ENCODE results near the gene MRPL52.

MRPL52 gene

DNA sequence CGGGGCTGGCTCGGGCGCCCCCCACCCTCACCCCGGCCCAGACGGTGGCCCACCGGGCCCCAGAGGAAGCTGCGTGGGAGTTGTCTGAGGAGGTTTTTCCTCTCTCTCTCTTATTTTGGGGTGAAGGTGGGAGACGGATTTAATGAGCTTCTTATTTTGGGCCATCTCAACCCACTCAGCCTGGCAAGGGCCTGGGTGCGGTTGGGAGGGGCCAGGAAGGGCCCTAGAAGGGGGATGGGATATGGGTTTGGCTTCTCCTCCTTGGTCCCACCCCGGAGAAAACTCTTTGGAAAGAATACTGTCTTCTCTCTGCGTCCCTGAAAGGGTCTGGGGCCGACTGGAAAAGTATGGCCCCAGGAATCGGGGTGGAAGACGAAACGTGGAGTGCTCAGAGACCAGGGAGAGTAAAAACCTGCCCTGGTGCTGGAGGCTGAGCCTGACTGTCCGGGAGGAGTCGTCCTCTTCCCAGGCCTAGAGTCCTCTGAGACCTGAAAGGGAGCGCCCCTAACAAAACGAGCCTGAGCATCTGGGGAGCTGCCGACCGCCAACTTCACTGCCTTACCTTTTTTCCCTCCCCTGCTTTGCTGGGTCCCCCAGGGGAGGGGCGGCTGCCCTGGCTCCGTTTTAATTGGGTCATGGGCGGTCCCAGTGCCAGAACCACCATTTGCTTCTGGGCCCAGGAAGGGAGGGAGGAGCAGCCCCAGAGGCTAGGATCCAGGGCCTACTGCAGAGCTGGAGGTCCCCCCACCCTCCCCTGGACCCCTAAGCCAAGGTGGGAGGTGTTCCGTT lies 8.3 kb downstream of the MRPL52 start:
- no peak overlapping the region for H3K4me3 ChIP-seq (replicated peaks; ENCODE audit: low read depth, low read length)
- peaks cover 5% of the 10 kb centered on the region for H3K36me3 ChIP-seq (ENCODE audit: control insufficient read depth, insufficient read depth, low read length)
- TF ChIP-seq, protein P1, sequence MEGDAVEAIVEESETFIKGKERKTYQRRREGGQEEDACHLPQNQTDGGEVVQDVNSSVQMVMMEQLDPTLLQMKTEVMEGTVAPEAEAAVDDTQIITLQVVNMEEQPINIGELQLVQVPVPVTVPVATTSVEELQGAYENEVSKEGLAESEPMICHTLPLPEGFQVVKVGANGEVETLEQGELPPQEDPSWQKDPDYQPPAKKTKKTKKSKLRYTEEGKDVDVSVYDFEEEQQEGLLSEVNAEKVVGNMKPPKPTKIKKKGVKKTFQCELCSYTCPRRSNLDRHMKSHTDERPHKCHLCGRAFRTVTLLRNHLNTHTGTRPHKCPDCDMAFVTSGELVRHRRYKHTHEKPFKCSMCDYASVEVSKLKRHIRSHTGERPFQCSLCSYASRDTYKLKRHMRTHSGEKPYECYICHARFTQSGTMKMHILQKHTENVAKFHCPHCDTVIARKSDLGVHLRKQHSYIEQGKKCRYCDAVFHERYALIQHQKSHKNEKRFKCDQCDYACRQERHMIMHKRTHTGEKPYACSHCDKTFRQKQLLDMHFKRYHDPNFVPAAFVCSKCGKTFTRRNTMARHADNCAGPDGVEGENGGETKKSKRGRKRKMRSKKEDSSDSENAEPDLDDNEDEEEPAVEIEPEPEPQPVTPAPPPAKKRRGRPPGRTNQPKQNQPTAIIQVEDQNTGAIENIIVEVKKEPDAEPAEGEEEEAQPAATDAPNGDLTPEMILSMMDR (IDR thresholded peaks at IDR 0.05; ENCODE audit: insufficient read depth, low read length, poor library complexity, severe bottlenecking) = no peak
- H3K27me3 ChIP-seq (replicated peaks; ENCODE audit: control insufficient read depth, insufficient read depth, low read length) = no peaks in the 10 kb centered on the region
- no peak for DNase-seq (ENCODE audit: extremely low read depth, insufficient read length)

DNA sequence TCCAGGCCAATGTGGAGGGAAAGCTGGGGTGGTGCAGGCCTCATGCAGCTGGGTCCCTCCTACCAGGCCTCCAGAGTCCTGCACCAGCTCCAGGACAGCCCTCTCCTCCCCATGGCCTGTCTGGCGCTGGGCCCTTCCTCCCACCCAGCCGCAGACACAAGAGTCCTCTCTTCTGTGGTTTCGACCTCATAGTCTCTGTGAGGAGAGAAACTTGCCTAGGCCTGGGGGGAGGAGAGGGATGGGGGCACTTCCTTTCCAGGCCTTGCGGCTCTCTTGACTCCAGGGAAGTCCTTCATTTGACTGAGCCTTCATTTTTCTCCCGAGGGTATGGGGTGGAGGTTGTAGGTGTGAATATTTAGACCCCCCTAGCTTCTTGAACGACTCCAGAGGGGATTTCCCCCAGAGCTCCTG lies 8.9 kb downstream of the MRPL52 start:
- TF ChIP-seq, protein P1 (IDR thresholded peaks at IDR 0.05; ENCODE audit: insufficient read depth, low read length, poor library complexity, severe bottlenecking) = no peak
- Histone ChIP-seq H3K4me3 (replicated peaks; ENCODE audit: low read depth, low read length) (no peak overlapping the region), H3K36me3 (ENCODE audit: control insufficient read depth, insufficient read depth, low read length) (peaks cover 5% of the 10 kb centered on the region), H3K27me3 (replicated peaks; ENCODE audit: control insufficient read depth, insufficient read depth, low read length) (no peaks in the 10 kb centered on the region)
- no peak for DNase-seq (ENCODE audit: extremely low read depth, insufficient read length)

DNA sequence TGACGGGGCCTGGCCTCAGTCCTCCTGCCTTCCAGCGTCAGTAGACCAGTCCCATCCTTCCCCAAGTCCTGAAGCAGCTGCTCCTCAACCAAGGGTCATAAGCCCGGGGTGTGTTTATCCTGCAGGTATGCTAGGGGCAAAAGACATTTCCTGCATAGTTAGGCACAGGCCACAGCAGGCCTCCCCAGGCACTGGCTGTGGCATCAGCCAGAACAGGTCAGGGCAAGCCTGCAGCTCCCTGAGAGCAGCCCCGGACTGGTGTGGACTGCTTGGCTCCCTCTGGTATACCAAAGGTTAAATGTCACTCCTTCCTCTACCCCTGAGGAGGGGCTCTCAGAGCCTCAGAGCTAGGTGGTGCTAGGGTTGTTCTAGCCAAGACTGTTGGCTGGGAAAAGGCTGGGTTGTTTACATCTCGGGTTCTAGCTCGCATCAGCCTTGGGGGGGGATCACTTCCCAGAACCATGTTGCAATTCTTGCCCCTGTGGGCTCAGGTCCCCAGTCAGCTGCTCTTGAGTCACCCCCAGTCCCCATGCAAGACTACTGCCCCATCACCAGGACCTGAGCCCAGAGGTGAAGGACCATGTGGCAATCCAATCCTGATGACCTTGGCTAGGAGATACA lies 9.6 kb downstream of the MRPL52 start:
- TF ChIP-seq, protein P1 (IDR thresholded peaks at IDR 0.05; ENCODE audit: insufficient read depth, low read length, poor library complexity, severe bottlenecking) = no peak
- no peak overlapping the region for H3K4me3 ChIP-seq (replicated peaks; ENCODE audit: low read depth, low read length)
- no peaks in the 10 kb centered on the region for H3K27me3 ChIP-seq (replicated peaks; ENCODE audit: control insufficient read depth, insufficient read depth, low read length)
- H3K36me3 ChIP-seq (ENCODE audit: control insufficient read depth, insufficient read depth, low read length) = peaks cover 2% of the 10 kb centered on the region
- no peak for DNase-seq (ENCODE audit: extremely low read depth, insufficient read length)

DNA sequence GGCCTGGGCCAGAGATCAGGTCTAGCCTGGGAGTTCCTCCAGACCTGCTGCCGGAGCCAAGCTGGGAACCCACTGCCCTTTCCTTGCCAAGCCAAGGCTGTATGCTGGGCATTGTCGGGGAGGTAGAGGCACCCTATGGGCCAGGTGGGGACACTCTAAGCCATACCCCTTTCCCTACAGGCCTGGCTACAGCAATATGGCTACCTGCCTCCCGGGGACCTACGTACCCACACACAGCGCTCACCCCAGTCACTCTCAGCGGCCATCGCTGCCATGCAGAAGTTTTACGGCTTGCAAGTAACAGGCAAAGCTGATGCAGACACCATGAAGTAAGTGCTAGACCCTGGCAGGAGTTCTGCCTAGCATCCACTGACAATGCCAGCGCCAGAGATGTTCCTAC lies 11.6 kb downstream of the MRPL52 start:
- TF ChIP-seq, protein P1 (IDR thresholded peaks at IDR 0.05; ENCODE audit: insufficient read depth, low read length, poor library complexity, severe bottlenecking) = no peak
- Histone ChIP-seq H3K36me3 (ENCODE audit: control insufficient read depth, insufficient read depth, low read length) (no peaks in the 10 kb centered on the region), H3K4me3 (replicated peaks; ENCODE audit: low read depth, low read length) (no peak overlapping the region), H3K27me3 (replicated peaks; ENCODE audit: control insufficient read depth, insufficient read depth, low read length) (no peaks in the 10 kb centered on the region)
- DNase-seq (ENCODE audit: extremely low read depth, insufficient read length) = no peak

DNA sequence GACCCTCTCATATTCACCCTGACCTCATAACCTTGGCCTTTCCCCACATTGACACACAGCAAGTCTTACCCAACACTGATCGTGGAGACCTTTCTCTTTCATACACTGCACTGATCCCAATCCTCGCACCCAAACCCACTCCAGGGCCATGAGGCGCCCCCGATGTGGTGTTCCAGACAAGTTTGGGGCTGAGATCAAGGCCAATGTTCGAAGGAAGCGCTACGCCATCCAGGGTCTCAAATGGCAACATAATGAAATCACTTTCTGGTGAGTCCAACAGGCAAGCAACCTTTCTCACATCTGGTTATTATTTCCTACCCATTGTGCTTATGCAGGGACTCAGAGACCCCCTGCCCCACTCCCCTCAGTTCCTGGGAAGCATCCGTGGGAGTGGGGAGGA lies 12.1 kb downstream of the MRPL52 start:
- Histone ChIP-seq H3K27me3 (replicated peaks; ENCODE audit: control insufficient read depth, insufficient read depth, low read length) (no peaks in the 10 kb centered on the region), H3K36me3 (ENCODE audit: control insufficient read depth, insufficient read depth, low read length) (no peaks in the 10 kb centered on the region), H3K4me3 (replicated peaks; ENCODE audit: low read depth, low read length) (no peak overlapping the region)
- TF ChIP-seq, protein P1 (IDR thresholded peaks at IDR 0.05; ENCODE audit: insufficient read depth, low read length, poor library complexity, severe bottlenecking) = no peak
- DNase-seq (ENCODE audit: extremely low read depth, insufficient read length) = no peak

Measured in GM06990 (cell line).